GM18507 (cell line): Measurements from ENCODE around the gene XXYLT1.
A peak's percentile ranks its signal among the peaks of the same experiment; 100 is the strongest.

Experiments used
- DNase-seq: peaks from one replicate; pipeline ENCODE4 v3.0.0; 2011; ENCODE audit warnings: low read depth; ENCODE audit not compliant: insufficient read length; ENCODE audit errors: extremely low spot score
- FAIRE-seq: peaks from 2 replicates; lab custom pipeline; 2011; peaks lifted over from hg19 to GRCh38; lab: Jason Lieb, UNC

The XXYLT1 gene

DNA sequence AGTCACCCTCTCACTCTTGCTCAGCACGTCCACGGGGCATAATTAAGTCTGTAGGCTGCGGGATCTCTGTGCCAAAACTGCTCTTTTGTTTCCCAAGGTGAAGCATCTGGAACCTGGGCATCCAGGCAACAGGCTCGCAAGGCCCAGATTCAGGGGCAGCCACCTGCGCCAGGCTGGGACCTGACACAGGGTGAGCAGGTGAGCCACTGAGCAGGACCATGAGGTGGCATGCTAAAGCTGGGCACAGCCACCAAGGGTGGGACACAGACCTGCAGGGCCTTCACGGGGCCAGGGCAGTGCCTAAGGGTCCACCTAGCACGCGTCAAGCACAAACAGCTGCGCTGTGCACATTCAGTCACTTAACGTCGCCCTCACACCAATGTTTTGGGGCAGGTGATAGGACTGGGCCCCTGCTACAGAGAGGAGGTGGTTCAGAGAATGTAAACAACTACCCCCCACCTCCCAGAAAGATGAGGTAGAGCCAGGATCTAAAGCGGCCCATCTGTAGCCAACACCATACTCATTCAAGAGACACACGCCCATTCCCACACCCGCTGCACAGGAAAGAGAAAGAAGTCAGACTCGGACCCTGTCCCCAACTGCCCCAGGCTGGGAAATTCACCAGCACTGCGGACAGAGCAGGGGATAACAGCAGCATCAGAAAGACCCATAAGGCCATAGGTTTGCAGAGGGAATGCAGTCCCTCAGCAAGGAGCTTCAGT, 16.3 kb downstream of the XXYLT1 start:
- no peak for FAIRE-seq
- DNase-seq, result no peak

DNA sequence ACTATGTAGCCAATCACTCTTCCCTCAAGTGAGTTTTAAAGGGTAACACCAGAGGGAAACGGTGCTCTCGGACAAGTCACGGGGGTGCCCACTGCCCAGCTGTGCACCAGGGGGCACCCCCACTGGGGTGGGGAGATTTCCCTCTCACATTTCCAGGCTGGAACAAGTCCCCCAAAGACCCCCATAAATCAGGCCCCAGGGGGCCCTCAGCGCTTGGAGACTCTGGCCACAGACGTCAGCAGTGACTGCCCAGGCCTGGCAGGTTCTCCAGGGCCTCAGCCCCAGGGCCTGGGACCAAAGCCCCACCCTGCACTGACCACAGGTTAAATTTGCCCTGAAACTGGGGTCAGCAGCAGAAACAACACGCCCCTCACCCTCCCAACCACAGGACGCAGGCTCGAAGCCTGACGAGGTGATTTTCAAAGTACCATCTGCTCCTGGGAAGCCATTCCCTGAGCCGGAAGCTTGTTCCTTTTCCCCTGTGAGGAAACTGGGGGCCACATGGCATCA, 17.0 kb downstream of the XXYLT1 start:
- FAIRE-seq (no peak), DNase-seq (no peak)

DNA sequence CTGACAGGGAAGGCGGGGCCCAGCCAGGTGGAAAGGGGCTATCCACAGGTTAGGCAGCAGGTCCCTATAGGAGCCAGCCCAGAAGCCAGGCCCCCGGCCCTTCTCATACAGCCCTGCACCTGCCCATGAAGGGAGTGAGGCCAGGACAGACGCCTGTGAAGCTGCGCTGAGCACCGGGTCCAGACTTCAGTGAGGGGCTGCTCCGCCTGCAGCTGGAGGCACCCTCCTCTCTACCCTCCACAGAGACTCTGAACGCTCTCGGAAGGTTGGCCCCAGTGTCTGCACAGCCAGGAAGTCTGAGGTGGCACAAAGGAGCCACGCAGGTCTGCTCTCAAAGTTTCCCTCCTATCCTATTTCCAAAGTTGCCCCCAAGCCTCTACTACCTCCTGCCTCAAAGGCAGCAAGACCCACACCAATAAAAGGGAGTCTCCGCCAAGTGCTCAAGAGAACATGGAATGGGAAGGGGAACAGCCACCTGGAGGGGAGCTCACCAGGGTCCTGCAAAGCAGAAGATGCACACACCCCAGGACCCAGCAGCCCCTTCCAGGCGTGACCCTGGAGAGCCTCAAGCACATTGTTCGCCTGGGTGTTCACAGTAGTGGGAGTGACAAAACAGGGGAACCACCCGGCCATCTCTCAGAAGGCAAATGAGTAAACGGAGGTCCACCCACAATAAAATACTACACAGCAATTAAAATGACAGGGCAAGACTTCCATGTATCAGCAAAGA, 19.5 kb downstream of the XXYLT1 start:
- FAIRE-seq (no peak), DNase-seq (no peak)

DNA sequence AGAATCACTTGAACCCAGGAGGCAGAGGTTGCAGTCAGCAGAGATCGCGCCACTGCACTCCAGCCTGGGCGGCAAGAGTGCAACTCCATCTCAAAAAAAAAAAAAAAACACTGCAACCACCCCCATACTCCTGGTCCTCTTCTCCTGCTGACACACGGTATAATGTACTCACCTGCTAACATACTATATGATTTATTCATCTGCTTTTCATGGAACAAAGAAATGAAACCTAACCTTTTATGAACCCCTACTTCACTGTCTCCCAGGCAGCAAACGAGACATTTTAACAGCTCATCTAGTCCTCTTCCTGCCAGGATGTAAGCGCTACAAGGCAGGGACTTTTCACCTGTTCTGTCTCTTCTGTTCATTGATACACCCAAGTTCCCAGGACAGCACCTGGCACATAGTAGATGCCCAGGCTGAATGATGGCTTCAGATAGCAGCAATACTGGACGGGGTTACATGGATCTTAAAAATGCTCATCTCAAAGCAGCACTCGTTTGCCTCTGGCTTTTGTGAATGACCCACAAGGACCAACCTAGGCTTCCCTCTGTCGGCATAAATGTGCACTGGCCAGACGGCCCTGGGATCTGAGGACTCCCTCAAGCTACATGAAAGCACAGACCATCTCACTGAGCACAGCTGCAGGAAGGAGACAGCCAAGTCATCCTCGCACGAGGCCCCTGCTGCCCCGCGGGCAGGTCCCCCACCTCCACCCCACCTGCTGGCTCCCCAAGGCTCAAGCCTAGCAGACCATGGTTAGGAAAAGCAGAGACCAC, 20.3 kb downstream of the XXYLT1 start:
- DNase-seq, result no peak
- peak; percentile 24 for FAIRE-seq

DNA sequence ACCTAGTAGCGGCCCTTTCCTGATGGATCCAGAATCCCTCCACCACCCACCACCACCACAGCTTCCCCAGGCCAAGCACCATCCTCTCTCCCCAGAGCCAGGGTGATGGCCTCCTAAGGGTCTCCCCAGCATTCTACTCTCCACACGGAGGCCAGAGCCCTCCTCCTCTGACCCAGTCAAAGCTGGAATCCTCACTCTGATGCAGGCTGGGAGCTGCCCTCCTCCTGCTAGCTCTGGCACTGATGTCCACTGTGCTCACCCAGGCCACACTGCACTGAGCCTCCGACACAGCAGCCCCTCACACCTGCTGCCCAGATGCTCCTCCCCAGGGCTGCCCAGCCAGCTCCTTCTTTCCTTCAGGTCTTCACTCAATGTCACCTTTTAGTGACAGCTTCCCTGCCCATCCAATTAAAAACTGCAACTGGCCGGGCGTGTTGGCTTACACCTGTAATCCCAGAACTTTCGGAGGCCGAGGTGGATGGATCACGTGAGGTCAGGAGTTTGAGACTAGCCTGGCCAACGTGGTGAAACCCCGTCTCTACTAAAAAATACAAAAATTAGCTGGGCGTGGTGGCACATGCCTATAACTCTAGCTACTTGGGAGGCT, 21.0 kb downstream of the XXYLT1 start:
- FAIRE-seq (no peak), DNase-seq (no peak)

DNA sequence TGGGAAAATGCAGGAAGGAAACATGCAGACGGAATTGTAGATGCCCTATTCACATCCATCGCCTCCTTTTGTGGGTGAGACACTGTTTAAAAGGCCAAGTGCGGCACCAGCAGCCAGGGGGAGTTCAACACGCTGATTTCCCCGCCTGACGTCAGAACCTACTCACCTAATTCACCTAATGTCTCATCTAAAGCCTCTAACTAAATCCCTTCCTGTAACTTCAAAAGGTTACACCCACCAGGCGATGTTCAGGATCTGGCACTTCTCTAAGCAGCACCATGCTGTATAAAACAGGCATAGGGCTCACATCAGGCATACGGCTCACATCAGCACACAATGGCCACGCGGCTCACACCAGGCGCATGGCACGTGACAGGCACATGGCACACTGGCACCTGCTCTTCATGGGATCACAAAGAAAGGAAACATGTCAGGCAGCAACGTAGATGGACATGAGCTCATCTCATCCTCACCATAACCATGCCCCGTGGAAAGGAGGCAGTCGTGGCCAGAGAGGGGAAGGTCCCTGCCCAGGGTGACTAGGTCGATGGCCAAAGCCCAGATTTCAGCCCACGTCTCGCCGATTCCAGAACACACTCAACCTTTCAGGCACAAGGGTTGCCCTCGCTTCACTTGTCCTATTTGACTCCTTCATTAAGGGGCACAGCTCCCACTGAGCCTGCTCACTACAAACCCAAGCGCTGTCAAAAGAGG, 21.7 kb downstream of the XXYLT1 start:
- DNase-seq, result no peak
- FAIRE-seq, result no peak

DNA sequence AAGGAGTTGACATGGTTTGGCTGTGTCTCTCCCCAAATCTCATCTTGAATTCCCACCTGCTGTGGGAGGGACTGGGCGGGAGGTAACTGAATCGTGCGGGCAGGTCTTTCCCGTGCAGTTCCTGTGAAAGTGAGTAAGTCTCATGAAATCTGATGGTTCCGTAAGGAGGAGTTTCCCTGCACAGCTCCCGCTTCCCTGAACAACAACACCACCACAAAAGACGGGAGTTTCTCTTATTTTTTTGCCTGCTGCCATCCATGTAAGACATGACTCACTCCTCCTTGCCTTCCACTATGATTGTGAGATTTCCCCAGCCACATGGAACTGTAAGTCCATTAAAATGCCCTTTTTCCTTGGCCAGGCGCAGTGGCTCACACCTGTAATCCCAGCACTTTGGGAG, 22.7 kb downstream of the XXYLT1 start:
- no peak for FAIRE-seq

DNA sequence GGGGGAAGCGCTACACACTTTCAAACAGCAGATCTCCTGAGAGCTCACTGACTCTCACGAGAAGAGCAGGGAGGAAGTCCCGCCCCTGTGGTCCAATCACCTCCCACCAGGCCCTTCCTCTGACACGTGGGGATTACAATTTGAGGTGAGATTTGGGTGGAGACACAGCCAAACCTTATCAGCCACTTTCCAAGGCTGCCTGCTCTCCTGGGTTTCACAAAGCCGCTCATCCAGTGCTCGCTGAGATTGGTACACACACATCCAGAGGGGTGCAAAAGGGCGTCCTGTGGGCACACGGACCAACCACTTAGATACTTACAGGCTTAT, 23.1 kb downstream of the XXYLT1 start:
- no peak for FAIRE-seq
- no peak for DNase-seq

More for the DNA sequence above, 22.7 kb downstream of the XXYLT1 start:
- DNase-seq, result no peak

DNA sequence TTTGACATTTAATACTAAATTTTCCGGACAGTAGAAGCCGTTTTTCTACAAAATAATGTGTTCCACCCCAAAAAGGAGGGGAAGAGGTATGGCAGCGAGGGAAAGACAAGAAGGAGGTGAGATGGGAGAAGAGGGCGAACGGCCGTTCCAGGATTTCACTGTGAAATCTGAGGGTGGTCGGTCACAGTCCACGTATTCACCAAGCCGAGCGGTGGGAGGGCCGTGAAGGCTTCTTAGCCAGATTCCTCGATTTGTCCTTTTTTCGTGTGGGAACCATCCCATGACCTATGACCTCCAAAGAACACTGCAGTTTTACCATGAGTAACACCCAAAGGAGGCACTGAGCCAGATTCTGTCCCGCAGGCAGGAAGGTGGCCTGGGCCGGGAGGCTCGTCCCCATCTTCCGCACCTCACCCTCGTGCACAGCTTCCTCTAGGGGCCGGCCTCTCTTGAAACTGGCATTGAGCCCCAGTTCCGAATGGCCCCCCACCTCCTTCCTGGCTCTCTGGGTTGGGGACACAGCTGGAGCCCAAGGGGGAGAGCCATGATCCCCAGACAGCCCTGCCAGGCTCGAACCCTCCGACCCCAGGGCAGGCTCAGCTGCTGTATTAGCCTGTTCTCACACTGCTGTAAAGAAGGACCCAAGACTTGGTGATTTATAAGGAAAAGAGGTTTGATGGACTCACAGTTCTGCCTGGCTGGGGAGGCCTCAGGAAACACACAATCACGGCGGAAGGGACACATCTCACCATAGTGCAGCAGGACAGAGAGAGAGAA, 23.7 kb downstream of the XXYLT1 start:
- DNase-seq (no peak), FAIRE-seq (no peak)

DNA sequence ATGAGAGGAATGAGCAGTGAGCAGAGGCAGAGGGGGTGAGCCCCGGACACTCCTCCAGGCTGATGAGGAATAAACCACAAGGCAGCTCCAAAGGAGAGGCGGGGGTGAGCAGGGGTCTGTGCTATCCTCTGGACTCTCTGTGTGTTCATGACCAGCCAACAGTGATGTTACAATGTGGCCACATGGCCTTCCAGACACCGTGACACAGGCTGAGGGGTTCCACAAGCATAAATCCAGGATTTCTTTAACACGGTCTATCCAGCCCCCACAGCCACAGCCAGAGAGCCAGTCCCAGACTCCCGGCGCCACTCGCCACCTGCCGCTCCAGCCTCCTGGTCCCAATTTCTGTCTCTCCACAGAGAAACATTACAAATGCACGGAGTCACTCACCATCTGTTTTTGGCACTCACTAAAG, 24.4 kb downstream of the XXYLT1 start:
- DNase-seq, result no peak
- FAIRE-seq, result no peak

DNA sequence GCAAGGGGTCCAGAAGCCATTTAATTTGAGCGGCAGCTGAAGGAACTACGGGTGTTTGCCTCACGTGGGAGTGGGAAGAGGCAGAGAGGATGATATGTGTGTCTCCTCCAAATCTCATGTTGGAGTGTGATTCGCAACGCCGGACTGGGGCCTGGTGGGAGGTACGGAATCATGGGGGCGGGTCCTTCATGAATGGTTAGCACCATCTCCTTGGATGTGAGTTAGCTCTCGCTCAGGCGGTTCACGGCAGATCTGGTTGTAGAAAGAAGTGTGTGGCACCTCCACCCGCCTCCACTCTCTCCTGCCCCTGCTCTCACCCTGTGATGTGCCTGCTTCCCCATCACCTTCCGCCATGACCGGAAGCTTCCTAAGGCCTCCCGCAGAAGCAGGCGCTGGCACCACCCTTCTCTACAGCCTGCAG, 25.4 kb downstream of the XXYLT1 start:
- FAIRE-seq (no peak), DNase-seq (no peak)

DNA sequence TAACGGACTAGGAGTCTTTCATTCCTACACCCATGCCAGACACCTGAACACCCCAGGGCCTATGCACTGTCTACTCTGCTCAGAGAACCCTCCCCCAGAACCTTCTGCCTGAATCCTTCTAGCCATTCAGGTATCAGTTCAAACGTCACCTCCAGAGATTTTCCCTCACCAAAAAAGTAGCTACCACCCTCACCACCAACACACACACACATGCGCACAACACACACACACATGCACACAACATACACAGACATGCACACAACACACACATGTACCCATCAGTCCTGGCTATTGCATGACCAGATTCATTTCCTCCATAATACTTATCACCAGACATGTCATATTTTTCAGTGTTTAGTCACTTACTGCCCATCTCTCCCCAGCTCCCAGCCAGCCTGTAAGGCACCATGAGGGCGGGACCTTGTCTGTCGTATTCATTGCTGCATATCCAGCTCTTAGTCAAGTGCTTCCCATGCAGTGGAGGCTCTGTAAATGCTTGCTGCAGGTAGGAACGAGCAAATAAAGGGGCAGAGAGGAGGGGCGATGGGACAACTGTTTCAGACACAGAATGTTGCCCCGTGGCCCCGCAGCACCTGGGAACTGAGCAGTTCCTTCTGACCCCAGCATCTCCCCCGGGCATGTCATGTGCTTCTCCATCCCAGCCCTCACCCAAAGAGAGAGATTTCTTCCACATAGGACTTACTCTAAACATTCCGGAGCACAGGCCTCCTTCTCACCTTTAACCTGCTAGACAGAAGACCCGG, 29.2 kb downstream of the XXYLT1 start:
- DNase-seq (no peak), FAIRE-seq (no peak)

DNA sequence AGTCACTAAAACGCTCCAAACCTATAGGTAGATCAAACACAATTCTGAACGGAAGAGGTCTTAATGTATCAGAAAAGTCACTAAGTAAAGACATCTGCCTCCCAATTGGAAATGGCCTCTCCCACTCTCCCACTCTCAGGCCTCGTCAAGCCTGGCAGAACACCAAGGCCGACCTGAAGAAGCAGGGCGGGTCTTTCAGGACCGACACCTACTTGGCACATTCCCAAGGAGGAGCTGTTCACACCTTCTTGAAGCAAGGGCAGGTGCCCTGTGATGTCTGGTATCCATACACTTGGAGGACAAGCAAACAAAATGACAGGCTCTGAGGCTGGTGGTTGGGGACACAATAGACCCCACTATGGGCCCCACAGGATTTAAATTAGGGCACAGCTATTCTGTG, 30.0 kb downstream of the XXYLT1 start:
- FAIRE-seq (no peak), DNase-seq (no peak)

DNA sequence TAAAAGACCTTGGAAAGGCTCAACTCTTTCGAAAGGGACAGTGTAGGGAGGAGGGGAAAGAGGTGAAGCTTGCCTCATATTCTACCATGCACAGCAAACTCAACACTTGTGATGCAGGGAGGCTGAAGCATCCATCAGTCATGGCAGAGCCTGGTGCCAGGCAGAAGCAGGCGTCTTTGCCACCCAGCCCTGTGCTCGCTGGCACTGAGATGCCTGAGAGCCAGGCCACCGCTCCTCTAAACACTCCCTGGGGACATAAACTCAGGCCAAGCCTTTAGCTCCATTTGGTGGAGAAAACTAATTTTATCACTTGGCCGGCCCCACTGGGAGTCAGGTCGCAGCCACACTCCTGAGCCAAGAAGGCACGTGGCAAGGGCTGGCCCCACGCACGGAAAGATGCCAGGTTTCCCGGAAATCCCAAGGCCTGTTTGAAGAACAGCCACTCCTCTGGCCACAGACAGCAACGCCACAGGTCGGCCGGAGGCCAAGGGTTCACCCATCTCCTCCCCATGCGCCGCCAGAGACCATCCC, 30.7 kb downstream of the XXYLT1 start:
- FAIRE-seq (no peak), DNase-seq (no peak)

DNA sequence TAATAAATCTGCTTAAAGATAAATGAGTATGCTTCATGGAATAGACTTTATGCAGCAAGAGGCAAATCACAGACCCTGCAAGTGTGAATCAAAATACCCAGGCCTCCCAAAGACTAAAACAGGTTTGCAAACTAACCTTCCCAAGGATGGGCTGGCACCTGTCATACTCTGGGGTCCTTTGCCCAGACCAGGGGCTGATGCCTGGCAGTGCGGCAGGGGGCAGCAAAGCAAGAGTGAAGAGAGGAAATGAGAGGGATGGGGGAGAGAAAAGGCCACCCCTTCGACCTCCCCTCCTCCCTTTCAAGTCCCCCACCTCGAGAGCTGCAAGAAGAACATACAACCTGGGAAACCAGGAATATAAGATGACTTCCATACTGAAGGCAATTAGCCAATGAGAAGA, 31.8 kb downstream of the XXYLT1 start:
- no peak for FAIRE-seq
- DNase-seq, result no peak

DNA sequence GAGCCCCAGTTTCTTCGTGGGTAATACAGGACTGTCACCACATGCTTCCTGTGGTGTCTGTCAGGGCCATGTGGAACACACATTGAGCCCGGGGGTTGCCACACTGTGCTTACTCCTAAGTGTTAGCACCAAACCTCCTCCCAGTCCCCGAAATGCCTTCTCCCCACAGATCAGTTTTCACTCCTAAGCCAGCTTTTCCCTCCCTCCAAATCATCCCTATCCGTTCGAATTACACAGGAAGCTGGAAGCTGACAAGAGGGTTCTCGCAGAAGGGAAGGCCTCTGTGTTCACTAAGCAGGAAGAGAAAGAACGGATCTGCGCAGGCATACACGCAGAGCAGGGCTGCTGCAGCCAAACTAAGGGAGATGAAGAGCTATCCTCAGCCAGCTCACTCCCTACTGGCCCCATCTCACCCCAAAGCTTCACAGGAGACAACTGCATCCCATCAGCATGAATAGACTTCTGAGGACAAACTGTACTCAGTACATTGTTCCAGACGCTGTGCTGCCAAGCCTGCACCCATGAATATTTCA, 32.3 kb downstream of the XXYLT1 start:
- DNase-seq (no peak), FAIRE-seq (no peak)

DNA sequence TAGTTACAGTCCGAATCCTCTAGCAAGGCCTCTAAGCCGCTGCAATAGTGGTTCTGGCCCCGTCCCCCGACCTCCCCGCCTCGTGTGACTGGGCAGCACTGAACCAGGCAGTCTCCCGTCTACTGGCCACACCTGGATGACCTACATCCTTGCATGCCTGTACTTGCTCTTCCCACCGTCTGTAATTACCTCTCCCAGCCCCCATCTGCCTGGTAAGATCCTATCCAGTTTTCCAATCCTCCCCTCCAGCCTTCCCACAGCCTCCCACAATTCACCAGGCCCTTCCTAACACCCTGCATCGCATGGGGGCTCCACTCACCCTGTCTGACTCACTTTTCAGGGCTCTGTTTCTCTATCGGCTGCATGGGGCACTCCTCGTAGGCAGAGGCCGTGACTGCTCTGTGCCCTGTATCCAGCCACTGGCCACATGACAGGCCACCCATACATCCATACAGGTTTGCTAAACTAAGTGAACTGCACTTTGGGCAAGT, 32.8 kb downstream of the XXYLT1 start:
- no peak for DNase-seq
- no peak for FAIRE-seq
